ENCODE data around the gene FRMPD4.

DNA sequence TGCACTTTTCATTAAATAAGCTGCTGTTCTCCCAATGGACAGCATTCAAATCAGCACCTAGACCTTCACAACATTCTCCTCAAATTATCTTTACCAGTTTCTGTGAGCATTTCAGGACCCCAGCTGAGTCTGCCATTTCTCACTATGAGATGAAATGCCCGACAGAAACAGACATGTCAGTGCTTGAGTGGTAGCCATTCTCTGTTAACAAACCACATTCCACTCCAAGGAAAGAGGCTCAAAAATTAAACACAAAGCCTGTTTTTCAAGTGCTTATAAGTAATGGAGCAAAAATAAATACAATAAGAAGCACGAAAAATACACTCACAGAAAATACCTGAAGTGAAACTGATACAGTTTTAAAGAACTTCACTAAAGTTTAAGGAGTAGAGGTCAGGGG is 332.8 kb downstream of the FRMPD4 start:
- TF ChIP-seq GATA3 (IDR thresholded peaks at IDR 0.05; ENCODE audit: low read depth, low read length) (no peak), GATA2 (IDR thresholded peaks at IDR 0.05; ENCODE audit: low read depth, low read length) (no peak)

All from SH-SY5Y (cell line).